Glomerular visceral epithelial cell (primary cell): Measurements from ENCODE around the gene TNFSF8.

Experiments used
- DNase-seq: peaks from one replicate; pipeline ENCODE4 v3.0.0-alpha.2; 2016; ENCODE audit errors: extremely low spot score

The TNFSF8 gene

GRCh38 chr9:114905170-114905940 lies 25.0 kb downstream of the TNFSF8 start:
- DNase-seq = no peak

- DNase-seq = peak; percentile 26
These were observed 27.4 kb downstream of the TNFSF8 start for GRCh38 chr9:114902786-114903524.

- no peak for DNase-seq
These were observed 29.2 kb downstream of the TNFSF8 start for GRCh38 chr9:114900942-114901802.

GRCh38 chr9:114899995-114900394 lies 30.4 kb downstream of the TNFSF8 start:
- DNase-seq = no peak

GRCh38 chr9:114899461-114899860 lies 30.9 kb downstream of the TNFSF8 start:
- no peak for DNase-seq

- DNase-seq = no peak
These were observed 31.6 kb downstream of the TNFSF8 start for GRCh38 chr9:114898741-114899140.

- no peak for DNase-seq
These were observed 33.2 kb downstream of the TNFSF8 start for GRCh38 chr9:114897196-114897595.

- no peak for DNase-seq
These were observed 34.0 kb downstream of the TNFSF8 start for GRCh38 chr9:114896344-114896743.

GRCh38 chr9:114895521-114895991 lies 34.8 kb downstream of the TNFSF8 start:
- DNase-seq = no peak

GRCh38 chr9:114894609-114895433 lies 35.6 kb downstream of the TNFSF8 start:
- DNase-seq = peak; percentile 84

GRCh38 chr9:114894206-114894605 lies 36.2 kb downstream of the TNFSF8 start:
- peak; percentile 33 for DNase-seq

- DNase-seq = no peak
These were observed 37.0 kb downstream of the TNFSF8 start for GRCh38 chr9:114893221-114894010.

- peak; percentile 67 for DNase-seq
These were observed 40.6 kb downstream of the TNFSF8 start for GRCh38 chr9:114889802-114890224.

GRCh38 chr9:114888607-114889006 lies 41.8 kb downstream of the TNFSF8 start:
- no peak for DNase-seq

GRCh38 chr9:114887963-114888362 lies 42.4 kb downstream of the TNFSF8 start:
- no peak for DNase-seq

- DNase-seq = peak; percentile 89
These were observed 45.5 kb downstream of the TNFSF8 start for GRCh38 chr9:114884787-114885452.

- DNase-seq = no peak
These were observed 46.7 kb downstream of the TNFSF8 start for GRCh38 chr9:114883709-114884108.

GRCh38 chr9:114880291-114880745 lies 50.1 kb downstream of the TNFSF8 start:
- no peak for DNase-seq

- DNase-seq = no peak
These were observed 51.4 kb downstream of the TNFSF8 start for GRCh38 chr9:114878879-114879564.
